Fibroblast of villous mesenchyme (primary cell): ENCODE results near the gene SYNGR2. TPM values are rescaled to one million over a fixed set of nuclear protein-coding genes. Genes with fewer than 3 reads are reported as not detected.
"Not testable (repeated sequence)": the region's sequence is repeated elsewhere in the genome, so short reads cannot be mapped to it uniquely, and the experiment has no call there.

Source experiments
- DNase-seq: peaks from one replicate; pipeline ENCODE4 v3.0.0-alpha.2; 2010; ENCODE audit warnings: low read depth
- H3K4me3 ChIP-seq: 2 replicates; pipeline ENCODE4 v1.5.1; 2011; ENCODE audit warnings: low read depth, mild to moderate bottlenecking, low read length
- CTCF ChIP-seq: IDR thresholded peaks from 2 replicates; pipeline ENCODE4 v1.5.1; 2012; ENCODE audit warnings: low read depth, mild to moderate bottlenecking, low read length; ENCODE audit not compliant: insufficient read depth
- total RNA-seq: library from RNA; depleted of rRNA; stranded (reverse); fragments of >200 nt; gene quantifications from 2 replicates; pipeline ENCODE4 v1.2.3, GENCODE V29; 2012

Gene SYNGR2
- total RNA-seq, 1 donor = 16.0 TPM

- H3K4me3 ChIP-seq = no peak overlapping the region
- DNase-seq = no peak
- TF ChIP-seq CTCF = no peak
Observed at GRCh38 chr17:78134899-78135385, 33.4 kb upstream of the SYNGR2 start.

DNA sequence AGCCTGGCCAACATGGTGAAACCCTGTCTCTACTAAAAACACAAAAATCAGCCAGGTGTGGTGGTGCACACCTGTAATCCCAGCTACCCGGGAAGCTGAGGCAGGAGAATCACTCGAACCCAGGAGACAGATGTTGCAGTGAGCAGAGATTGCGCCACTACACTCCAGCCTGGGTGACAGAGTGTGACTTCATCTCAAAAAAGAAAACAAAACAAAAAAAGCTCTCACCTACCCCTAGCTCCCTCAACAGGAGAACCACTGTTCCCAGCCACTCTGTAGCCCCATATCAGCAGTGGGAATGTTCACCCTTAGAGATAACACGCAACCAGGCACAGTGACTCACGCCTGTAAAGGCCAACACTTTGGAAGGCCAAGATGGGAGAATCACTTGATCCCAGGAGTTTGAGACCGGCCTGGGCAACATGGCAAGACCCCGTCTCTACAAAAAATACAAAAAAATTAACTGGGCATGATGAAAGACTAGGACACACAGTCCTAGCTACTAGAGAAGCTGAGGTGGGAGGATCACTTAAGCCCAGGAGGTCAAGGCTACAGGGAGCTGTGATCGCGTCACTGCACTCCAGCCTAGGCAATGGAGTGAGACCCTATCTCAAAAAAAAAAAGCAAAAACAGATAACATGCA is 32.4 kb upstream of the SYNGR2 start:
- H3K4me3 ChIP-seq = no peak overlapping the region
- TF ChIP-seq CTCF = no peak
- peak; percentile 45 for DNase-seq

DNA sequence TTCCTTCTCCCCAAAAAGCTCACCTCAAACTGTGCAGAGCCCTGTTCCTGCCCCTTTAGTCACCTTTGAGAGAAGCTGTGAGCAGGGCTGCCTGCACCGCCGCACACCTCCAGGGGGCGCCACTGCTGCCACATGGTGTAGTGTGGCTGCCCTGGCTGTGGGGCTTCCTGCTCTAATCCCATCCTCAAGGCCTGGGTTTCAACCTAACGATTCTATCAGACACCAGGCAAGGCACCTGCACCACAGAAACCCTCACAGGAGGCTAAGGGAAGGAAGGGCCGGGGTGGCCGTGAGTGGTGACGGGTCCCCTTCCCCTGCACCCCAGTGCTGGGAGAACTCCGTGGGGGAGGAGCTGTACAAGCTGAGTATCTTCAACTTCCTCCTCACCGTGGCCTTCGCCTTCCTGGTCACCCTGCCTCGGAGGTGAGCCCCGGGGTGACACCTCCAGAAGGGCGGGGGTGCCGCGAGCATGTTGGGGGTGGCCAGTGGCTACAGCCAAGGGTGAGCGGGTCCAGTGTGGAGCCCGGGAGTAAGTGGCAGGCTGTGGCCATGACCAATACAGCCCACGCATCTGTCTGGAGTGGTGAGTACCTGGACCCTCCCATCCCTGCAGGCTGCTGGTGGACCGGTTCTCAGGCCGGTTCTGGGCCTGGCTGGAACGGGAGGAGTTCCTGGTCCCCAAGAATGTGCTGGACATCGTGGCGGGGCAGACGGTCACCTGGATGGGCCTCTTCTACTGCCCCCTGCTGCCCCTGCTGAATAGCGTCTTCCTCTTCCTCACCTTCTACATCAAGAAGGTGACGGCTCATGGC is 30.8 kb upstream of the SYNGR2 start:
- peak; percentile 44 for TF ChIP-seq CTCF
- DNase-seq = no peak
- no peak overlapping the region for H3K4me3 ChIP-seq

DNA sequence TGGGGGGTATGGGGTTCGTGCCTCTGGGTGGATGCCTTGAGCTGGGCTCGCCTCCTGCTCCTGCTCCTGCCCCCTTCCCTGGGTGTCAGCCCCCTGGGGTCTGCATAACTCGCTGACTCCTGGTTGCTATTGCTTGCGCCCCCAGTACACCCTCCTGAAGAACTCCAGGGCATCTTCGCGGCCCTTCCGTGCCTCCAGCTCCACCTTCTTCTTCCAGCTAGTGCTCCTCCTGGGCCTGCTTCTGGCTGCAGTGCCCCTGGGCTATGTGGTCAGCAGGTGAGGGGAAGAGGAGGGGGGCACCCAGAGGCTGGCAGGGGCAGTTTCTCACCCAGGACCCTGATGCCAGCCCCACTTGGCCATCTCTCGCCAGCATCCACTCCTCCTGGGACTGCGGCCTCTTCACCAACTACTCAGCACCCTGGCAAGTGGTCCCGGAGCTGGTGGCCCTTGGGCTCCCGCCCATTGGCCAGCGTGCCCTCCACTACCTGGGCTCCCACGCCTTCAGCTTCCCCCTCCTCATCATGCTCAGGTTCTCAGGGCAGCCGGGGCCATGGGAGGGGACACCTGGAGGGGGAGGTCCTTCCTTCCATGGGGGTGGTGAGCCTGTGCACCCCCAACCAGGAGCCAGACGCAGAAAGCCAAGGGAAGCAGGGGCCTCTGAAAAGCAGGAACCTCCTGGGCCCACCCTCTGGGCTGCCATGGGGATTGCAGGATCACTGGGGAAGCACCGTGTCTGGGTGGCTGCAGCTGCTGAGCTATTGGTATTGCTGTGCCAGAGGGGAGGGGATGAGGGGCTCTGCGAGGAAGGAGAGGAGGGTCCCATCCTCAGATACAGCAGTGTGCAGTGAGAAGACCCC is 29.9 kb upstream of the SYNGR2 start:
- no peak for TF ChIP-seq CTCF
- no peak for DNase-seq

GRCh38 chr17:78139861-78140168 is 28.6 kb upstream of the SYNGR2 start:
- H3K4me3 ChIP-seq = not testable (repeated sequence)

More for the DNA sequence above, 29.9 kb upstream of the SYNGR2 start:
- H3K4me3 ChIP-seq = no peak overlapping the region

DNA sequence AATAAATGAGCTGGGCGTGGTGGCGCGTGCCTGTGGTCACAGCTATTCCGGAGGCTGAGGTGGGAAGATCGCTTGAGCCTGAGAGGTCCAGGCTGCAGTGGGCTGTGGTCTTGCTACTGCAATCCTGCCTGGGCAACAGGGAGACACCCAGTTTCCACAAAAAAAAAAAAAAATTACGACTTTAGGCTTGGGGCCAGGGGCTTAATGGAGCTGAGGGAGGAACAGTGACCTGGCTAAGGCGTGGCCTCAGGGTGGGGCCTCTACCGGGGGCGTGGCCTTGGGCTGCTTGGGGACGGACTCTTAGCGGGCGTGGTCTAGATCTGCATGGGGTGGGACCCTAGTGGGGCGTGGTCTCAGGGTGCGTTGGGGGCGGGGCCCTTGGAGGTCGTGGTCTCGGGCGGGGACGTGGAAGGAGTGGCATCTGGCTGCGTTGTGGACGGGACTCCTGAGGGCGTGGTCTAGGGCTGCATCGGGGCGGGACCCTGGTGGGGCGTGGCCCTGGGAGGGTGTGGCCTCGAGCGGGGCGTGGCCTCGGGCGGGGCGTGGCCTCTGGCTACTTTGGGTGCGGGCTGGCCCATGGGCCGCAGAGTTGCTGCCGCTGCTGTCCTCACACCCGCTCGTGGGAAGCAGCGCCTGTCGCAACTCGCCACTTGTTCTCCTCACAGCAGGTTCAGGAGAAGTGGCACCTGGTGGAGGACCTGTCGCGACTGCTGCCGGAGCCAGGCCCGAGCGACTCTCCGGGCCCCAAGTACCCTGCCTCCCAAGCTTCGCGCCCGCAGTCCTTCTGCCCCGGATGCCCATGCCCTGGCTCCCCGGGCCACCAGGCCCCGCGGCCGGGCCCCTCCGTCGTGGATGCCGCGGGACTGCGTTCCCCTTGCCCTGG is 28.0 kb upstream of the SYNGR2 start:
- DNase-seq = peak; percentile 97
- no peak overlapping the region for H3K4me3 ChIP-seq
- no peak for TF ChIP-seq CTCF

More at GRCh38 chr17:78139861-78140168, 28.6 kb upstream of the SYNGR2 start:
- not testable (repeated sequence) for DNase-seq
